Measurements from ENCODE around the gene RNF148. TPM values are rescaled to one million over a fixed set of nuclear protein-coding genes. Genes with fewer than 3 reads are reported as not detected.

Gene RNF148
- polyA plus RNA-seq, 1 donor, result not detected

Other genes starting within 250 kb of the RNF148 start
- gene RNF133, start 3.8 kb downstream of the RNF148 start, polyA plus RNA-seq (ENCODE audit: insufficient read length), result 0.22 TPM
- 6.0 TPM for gene CADPS2, start 183.5 kb upstream of the RNF148 start, polyA plus RNA-seq (ENCODE audit: insufficient read length)

Data from hindlimb muscle (tissue), 1 donor.